C1 segment of cervical spinal cord (tissue), 14 donors: ENCODE results near the gene REXO2.
A peak's percentile ranks its signal among the peaks of the same experiment; 100 is the strongest.

Experiments
- DNase-seq, 14 donors: peaks; one replicate each; lab custom pipeline; 2025; lab: John Stamatoyannopoulos, UW

The REXO2 gene

DNA sequence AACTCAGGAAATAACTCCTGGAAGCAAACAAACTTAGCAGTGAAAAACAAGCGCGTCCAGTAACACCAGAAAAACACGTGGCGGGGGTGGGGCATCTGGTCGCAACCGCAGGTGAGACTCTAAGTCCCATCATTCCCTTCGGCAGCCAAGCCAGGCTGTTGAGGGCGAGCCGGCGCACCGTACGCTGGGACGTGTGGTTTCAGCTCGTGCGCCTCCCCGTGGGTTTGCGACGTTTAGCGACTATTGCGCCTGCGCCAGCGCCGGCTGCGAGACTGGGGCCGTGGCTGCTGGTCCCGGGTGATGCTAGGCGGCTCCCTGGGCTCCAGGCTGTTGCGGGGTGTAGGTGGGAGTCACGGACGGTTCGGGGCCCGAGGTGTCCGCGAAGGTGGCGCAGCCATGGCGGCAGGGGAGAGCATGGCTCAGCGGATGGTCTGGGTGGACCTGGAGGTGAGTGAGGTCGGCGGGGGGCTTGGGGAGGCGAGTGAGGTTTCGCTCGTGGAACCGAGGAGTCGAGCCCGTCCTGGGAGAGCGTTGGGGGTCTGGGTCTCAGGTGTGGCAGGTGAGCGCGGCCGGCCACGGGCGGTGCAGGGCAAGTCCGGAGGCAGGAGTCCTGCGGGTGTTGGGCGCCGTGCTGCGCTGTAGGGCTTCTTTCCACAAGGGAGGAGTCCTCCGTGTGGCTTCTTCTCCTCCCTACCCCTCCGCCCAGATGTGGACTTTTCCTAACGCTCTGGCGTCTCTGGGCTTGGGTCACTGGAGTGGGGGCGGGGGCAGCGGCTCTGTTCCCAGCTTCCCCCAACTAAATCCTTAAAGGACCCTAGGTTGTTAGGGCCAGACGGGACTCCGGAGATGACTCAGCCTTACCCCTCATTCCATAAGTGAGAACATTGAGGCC is at the start of gene REXO2:
Gene REXO2, plus strand, starts transcription at position 239 of the 892 bp plus-strand sequence. Its CDS starts 62 bp downstream, at position 301.
- DNase-seq: peak; percentile 46 to 94 (median 90)

- DNase-seq: no peak
Observed at GRCh38 chr11:114392735-114393667, 46.3 kb upstream of the REXO2 start.

DNA sequence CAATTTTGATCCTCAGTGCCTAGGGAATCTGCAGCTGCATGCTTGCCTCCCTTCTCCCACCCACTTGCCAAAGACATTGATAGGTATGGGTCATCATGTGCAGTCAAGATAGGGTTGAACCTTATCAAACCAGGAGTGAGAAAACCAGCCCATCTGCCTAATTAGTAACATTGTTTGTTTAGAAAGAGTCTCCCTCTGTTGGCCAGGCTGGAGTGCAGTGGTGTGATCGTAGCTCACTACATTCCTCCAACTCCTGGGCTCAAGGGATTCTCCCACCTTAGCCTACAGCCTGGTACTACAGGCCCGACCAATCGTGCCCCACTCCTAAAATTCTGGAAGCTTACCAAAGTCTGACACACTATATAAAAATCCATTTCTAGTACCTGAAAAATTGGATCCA is 43.5 kb upstream of the REXO2 start:
- no peak for DNase-seq

GRCh38 chr11:114396916-114397315 is 42.4 kb upstream of the REXO2 start:
- DNase-seq: no peak

- no peak for DNase-seq
Observed at GRCh38 chr11:114397349-114397982, 41.8 kb upstream of the REXO2 start.

DNA sequence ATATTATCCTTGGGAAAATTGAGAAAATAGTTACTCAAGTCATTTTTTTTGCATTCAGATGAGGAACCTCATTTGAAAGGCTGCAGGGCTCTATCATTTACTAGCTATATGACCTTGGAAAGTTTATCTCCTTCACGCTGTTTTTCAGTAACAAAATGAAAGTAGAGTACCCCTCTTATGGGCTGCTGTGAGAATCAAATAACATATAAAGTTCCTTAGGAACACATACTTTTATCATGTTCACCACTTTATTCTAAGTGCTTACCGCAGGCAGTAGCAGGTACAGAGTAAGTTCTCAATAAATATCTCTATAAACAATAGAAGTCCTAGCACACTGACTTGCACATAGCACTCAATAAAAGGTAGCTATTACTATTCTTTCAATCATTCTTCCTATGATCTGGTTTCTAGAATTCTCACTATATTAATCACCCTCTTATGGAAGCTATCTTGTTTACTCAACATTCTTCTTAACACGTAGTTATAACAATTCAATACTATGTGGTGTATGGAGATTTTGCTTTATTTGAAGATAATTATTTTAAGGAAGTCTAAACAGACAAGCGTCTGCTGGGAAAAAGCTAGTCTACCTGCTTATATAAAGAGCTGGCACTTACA is 40.9 kb upstream of the REXO2 start:
- DNase-seq: no peak

GRCh38 chr11:114399490-114400215 is 39.6 kb upstream of the REXO2 start:
- DNase-seq: peak in 2 of 14 donors; percentile 45 to 71

- peak; percentile 54 to 97 (median 92) for DNase-seq
Observed at GRCh38 chr11:114400216-114400914, 38.9 kb upstream of the REXO2 start, which contains the start of the genes C11orf71 and RBM7. Gene C11orf71 (minus strand): TSS chr11:114400511. CDS start chr11:114400331, 180 bp downstream. Gene RBM7 (plus strand): TSS chr11:114400666. CDS start chr11:114400672, 6 bp downstream.

- no peak for DNase-seq
Observed at GRCh38 chr11:114400915-114401223, 38.4 kb upstream of the REXO2 start.

DNA sequence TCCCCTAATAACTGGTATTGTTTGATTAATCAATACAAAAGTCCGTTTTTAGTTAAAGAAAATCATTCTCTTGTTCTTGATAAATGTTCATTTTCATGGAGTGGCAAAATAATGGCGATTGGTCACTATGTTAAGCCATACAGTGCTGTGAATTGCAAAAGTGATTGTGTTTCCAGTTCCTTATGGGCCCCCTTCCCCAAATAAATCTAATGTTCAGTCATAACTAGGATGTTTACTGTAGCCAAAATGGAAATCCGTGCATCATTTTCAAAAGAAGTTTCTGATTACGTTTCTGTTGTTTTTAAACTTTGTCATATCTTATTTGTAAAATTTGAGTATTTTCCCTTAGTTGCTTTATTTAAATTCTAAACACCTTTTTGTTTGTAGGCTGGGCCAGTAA is 38.0 kb upstream of the REXO2 start:
- DNase-seq: no peak

- no peak for DNase-seq
Observed at GRCh38 chr11:114412946-114413345, 26.3 kb upstream of the REXO2 start.

DNA sequence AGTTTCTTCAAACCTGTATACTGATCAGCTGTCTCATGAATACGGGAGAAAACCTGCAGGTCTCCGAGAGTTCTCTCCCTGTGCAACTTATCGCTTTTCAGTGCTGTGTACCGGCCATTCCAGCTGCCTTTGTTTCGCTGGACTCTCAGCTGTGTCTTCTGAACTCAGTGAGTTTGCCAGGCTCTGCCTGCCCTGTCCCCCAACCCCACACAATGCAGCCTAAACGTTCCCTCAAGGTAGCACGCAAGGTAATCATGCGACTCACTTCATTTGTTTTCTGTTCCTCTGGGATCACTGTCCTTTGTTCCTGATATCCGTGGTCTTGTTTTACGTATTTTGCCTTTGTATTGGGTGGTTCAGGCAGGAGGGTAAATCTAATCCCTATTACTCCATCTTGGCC is 25.3 kb upstream of the REXO2 start:
- no peak for DNase-seq

DNA sequence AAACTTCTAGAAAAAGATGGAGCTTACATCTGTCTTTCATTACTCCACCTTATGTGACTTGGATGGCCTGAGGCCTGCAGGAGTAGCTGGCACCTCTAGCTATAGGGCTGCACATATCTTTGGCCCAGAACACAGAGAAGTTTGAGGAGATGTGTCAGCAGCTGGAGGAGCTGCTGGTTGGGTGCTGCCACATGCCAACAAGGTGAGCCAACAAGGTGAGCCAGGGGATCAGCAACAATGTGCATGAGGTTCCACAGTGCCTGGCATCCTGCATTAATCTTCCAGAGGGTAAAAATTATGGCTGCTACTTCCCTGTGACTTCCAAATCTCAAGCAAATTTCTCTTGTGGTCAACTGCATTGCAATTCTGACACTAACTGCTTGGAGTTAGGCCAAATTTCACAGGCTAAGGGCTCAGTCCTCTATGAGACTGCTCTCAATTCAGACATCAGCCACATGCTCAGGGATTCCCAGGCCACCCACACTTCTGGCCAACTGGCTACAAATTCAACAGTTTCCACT is 22.8 kb upstream of the REXO2 start:
- DNase-seq: no peak

GRCh38 chr11:114426280-114426679 is 13.0 kb upstream of the REXO2 start:
- DNase-seq: no peak

- no peak for DNase-seq
Observed at GRCh38 chr11:114430290-114430689, 9.0 kb upstream of the REXO2 start.

DNA sequence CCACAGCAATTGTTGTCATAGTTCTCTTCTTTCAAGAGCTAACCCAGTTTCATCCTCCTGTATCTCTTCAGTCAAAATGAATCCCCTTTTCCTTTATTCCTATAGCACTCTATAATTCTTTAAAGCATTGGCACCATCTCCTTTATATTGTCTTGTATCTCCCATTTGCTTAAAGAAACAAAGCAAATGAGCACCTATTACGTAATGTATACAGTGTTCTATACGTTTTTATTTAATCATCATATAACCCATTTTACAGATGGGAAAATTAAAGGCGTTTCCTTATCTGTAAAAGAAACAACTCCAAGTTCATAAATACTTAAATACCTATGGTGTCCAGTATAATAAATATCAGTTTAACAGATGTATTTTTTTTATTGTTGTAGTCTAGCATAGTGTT is 6.4 kb upstream of the REXO2 start:
- no peak for DNase-seq

GRCh38 chr11:114433376-114433775 is 5.9 kb upstream of the REXO2 start:
- no peak for DNase-seq

DNA sequence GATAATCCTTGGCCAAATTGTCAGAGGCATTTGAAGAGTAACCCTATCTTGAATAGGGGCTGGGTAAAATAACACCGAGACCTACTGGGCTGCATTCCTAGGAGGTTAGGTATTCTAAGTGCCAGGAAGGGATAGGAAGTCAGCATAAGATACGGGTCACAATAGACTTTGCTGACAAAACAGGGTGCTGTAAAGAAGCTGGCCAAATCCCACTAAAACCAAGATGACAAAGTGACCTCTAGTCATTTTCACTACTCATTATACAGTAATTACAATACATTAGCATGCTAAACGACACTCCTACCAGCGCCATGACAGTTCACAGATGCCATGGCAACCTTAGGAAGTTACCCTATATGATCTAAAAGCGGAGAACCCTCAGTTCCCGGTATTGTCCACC is 964 bp upstream of the REXO2 start:
- DNase-seq: no peak

DNA sequence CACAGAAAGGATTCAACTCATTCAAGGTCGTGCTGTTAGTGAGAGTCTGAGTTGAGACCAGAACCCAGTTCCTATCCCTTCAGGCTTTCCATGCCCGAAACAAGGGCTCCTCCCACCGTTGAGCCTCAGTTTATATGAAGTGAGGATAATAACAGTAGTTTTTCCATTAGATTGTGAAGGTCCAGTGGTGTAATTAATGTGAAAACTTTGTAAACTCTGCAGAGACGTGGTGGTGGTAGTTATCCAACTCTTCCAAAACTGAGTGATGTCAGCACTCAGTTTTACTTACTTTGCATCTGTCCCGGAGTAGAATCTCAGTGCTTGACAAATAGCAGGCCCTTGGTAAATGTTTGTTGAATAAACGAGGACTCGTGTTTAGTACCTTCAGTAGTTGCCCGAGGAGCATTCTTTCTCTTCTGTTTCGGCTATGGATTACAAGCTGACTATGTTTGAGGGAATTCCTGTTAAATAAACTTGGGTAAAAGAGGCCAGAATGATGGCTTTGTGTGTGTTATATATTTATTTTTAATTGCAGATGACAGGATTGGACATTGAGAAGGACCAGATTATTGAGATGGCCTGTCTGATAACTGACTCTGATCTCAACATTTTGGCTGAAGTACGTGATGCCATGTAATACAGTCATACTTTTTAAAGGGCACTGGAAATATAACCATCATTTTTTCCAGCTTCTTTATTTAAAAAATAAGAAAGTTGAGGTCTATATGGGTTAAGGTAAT is 1.0 kb downstream of the REXO2 start:
- peak in 2 of 14 donors; percentile 24 to 38 for DNase-seq
